NCI-H524 treated with DMSO at 0.1 percent for 48 hours (cell line): ENCODE results near the gene C16orf86.
A peak's percentile ranks its signal among the peaks of the same experiment; 100 is the strongest.

ENCODE experiments used
- DNase-seq: peaks from one replicate; lab custom pipeline; 2025; lab: John Stamatoyannopoulos, UW

C16orf86 gene

GRCh38 chr16:67653789-67654402 is 12.7 kb upstream of the C16orf86 start:
- no peak for DNase-seq

- no peak for DNase-seq
Observed at GRCh38 chr16:67654403-67654911, 12.2 kb upstream of the C16orf86 start.

- no peak for DNase-seq
Observed at GRCh38 chr16:67655363-67655762, 11.3 kb upstream of the C16orf86 start.

GRCh38 chr16:67656344-67657016 is 10.1 kb upstream of the C16orf86 start:
- no peak for DNase-seq

GRCh38 chr16:67657017-67657608 is 9.5 kb upstream of the C16orf86 start:
- no peak for DNase-seq

GRCh38 chr16:67657751-67658518 is 8.7 kb upstream of the C16orf86 start:
- no peak for DNase-seq

GRCh38 chr16:67658849-67659674 is 7.6 kb upstream of the C16orf86 start:
- no peak for DNase-seq

GRCh38 chr16:67659675-67660563 is 6.7 kb upstream of the C16orf86 start, which contains the start of gene ACD:
Gene ACD (minus strand): TSS chr16:67660260. CDS start chr16:67660220, 40 bp downstream.
- no peak for DNase-seq

- DNase-seq, result peak; percentile 79
Observed at GRCh38 chr16:67660564-67661028, 6.0 kb upstream of the C16orf86 start, which contains the start of gene PARD6A. Gene PARD6A (plus strand): TSS chr16:67660960. CDS start chr16:67661039, 79 bp downstream.

- DNase-seq, result no peak
Observed at GRCh38 chr16:67661101-67661761, 5.4 kb upstream of the C16orf86 start.

GRCh38 chr16:67661886-67662652 is 4.5 kb upstream of the C16orf86 start:
- DNase-seq, result no peak

GRCh38 chr16:67662653-67663010 is 4.0 kb upstream of the C16orf86 start:
- DNase-seq, result no peak

GRCh38 chr16:67663151-67663876 is 3.3 kb upstream of the C16orf86 start:
- no peak for DNase-seq

- DNase-seq, result no peak
Observed at GRCh38 chr16:67663877-67664222, 2.8 kb upstream of the C16orf86 start.

GRCh38 chr16:67664258-67664657 is 2.4 kb upstream of the C16orf86 start:
- DNase-seq, result no peak

- DNase-seq, result no peak
Observed at GRCh38 chr16:67664871-67665270, 1.7 kb upstream of the C16orf86 start.

- DNase-seq, result no peak
Observed at GRCh38 chr16:67665598-67665997, 1.0 kb upstream of the C16orf86 start.

- DNase-seq, result no peak
Observed at GRCh38 chr16:67666032-67666551, 522 bp upstream of the C16orf86 start.
